Measurements from ENCODE around the gene GATB.

DNA sequence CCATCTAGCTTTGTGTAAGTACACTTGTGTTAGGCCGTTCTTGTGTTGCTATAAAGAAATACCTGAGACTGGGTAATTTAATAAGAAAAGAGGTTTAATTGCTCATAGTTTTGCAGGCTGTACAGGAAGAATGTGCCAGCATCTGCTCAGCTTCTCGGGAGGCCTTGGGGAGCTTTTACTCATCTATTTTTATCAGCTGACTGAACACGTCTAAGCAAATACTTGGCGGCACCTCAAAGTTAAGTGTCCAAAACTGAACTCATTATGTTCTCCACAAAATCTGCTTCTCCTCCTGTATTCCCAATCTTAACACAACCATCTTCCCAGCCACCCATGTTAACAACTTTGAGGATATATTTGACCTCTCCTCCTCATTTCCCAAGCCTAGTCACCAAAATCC is 42.4 kb upstream of the GATB start:
- TF ChIP-seq ZC3H10 (CRISPR knock-in tag; IDR thresholded peaks at IDR 0.05) (no peak), BACH2 (CRISPR knock-in tag; IDR thresholded peaks at IDR 0.05; ENCODE audit: borderline replicate concordance) (no peak), ZFP30 (CRISPR knock-in tag; IDR thresholded peaks at IDR 0.05) (no peak), CSDC2 (CRISPR knock-in tag; IDR thresholded peaks at IDR 0.05) (no peak), SNAI2 (CRISPR knock-in tag; IDR thresholded peaks at IDR 0.05) (no peak), ESRRG (CRISPR knock-in tag; IDR thresholded peaks at IDR 0.05) (no peak), ZFP3 (CRISPR knock-in tag; IDR thresholded peaks at IDR 0.05) (no peak), ZNF70 (CRISPR knock-in tag; IDR thresholded peaks at IDR 0.05) (no peak), TCF4 (CRISPR knock-in tag; IDR thresholded peaks at IDR 0.05; ENCODE audit: borderline replicate concordance) (no peak), OSR1 (CRISPR knock-in tag; IDR thresholded peaks at IDR 0.05) (no peak), RARB (CRISPR knock-in tag; IDR thresholded peaks at IDR 0.05) (no peak), ISL1 (CRISPR knock-in tag; IDR thresholded peaks at IDR 0.05) (no peak)
- TF ChIP-seq, protein P1, sequence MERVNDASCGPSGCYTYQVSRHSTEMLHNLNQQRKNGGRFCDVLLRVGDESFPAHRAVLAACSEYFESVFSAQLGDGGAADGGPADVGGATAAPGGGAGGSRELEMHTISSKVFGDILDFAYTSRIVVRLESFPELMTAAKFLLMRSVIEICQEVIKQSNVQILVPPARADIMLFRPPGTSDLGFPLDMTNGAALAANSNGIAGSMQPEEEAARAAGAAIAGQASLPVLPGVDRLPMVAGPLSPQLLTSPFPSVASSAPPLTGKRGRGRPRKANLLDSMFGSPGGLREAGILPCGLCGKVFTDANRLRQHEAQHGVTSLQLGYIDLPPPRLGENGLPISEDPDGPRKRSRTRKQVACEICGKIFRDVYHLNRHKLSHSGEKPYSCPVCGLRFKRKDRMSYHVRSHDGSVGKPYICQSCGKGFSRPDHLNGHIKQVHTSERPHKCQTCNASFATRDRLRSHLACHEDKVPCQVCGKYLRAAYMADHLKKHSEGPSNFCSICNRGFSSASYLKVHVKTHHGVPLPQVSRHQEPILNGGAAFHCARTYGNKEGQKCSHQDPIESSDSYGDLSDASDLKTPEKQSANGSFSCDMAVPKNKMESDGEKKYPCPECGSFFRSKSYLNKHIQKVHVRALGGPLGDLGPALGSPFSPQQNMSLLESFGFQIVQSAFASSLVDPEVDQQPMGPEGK (CRISPR knock-in tag; IDR thresholded peaks at IDR 0.05; ENCODE audit: borderline replicate concordance): no peak
